DND-41 (cell line): ENCODE data around the gene CAVIN2.

Experiments used
- CTCF ChIP-seq: IDR thresholded peaks from 2 replicates; pipeline ENCODE4 v1.5.1; 2012; ENCODE audit warnings: borderline replicate concordance, low read length, moderate library complexity, mild to moderate bottlenecking; ENCODE audit not compliant: poor library complexity, severe bottlenecking; ENCODE audit errors: extremely low read depth
- EZH2 ChIP-seq: IDR thresholded peaks from 3 replicates; pipeline ENCODE4 v1.6.1; 2012; ENCODE audit warnings: borderline replicate concordance, low read depth, mild to moderate bottlenecking, moderate library complexity, low read length, inconsistent platforms; ENCODE audit not compliant: severe bottlenecking

GRCh38 chr2:191863988-191864387, 17.1 kb upstream of the CAVIN2 start:
- no peak for TF ChIP-seq CTCF
- TF ChIP-seq EZH2: no peak
